Fibroblast of skin of right quadriceps (primary cell): ENCODE measurements around the gene TSPEAR.
A peak's percentile ranks its signal among the peaks of the same experiment; 100 is the strongest.

Experiments
- DNase-seq: peaks from one replicate; pipeline ENCODE4 v3.0.0-alpha.2; 2013

Gene TSPEAR

GRCh38 chr21:44740742-44741141 is 29.4 kb upstream of the TSPEAR start:
- DNase-seq = no peak

DNA sequence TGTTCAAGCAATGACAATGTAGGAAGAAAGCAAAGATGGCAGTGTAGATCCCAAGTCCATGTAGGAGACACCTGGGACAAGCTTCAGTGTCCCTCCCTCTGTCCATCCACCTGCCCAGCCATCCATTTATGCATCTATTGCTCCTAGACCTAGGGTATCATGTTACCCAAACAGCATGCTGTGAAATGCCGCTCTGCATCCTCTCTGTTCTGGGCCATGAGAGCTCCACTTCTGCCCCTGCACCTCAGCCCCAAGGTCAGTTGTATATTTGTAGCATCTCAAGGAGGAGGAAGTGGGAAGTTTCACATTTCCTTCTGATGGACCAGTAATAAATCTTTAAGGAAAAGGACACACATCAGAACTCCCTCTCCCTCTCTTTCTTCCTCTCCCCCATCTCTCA is 27.9 kb upstream of the TSPEAR start:
- no peak for DNase-seq

GRCh38 chr21:44738621-44739020 is 27.2 kb upstream of the TSPEAR start:
- DNase-seq = no peak

DNA sequence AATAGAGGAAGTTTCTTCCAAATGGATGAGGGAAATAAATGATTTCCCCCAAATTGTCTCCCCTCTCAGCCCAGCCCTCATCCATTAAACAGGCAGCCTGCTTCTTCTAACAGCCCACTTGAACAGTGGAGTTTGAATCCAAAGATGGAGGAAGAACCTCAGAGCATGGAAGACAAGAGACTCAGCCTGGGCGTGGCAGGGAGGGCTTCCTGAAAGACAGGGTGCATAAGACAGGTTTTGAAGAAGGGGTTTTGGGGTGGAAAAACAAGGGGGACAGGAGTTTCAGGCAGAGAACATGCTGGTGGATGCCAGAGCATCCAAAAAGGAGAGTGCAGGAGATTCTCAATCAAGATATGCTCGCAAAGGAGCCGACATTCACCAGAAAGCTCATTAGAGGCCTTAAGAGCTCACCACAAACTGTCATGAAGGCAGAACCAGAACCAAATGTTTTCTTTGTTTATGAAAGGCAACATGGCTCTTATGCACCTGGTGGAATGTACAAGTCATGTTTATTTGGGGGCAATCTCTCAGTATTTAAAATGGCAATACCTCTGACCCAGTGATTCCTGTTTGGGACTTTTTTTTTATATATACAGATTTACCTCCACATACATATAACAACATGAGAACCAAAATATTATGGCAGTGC is 26.5 kb upstream of the TSPEAR start:
- peak; percentile 22 for DNase-seq

DNA sequence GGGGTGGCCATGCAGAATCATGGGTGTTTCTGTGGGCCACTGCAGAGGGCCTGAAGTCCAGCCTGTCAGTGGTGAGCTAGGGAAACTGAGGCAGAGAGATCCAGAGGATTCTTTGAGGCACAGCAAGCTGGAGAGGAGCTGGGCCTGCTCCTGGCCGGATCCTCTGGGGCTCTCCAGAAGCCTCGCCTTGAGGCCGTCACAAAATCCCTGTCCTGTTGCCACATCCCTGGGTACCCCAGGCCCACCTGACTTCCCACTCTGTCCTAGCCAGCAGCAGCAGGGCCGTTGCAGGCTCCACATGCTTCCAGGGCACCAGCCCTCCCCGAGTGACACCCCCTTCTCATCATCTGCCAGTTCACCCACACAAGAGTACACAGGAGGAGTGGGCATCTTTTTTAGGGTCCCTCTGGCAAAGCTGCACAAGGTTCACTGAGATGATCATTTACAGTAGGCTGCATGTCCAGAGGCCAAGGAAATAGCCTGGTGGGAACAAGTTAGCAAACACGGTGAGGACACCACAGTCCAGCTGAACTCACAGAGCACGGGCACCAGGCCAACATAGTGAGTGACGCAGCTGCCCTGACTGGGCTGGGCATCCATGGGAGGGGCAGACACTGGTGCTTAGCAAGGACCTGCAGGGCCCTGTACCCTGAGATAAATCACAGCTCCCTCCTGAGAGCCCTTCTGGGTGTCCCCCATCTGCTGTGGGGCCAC is 25.1 kb upstream of the TSPEAR start:
- no peak for DNase-seq

DNA sequence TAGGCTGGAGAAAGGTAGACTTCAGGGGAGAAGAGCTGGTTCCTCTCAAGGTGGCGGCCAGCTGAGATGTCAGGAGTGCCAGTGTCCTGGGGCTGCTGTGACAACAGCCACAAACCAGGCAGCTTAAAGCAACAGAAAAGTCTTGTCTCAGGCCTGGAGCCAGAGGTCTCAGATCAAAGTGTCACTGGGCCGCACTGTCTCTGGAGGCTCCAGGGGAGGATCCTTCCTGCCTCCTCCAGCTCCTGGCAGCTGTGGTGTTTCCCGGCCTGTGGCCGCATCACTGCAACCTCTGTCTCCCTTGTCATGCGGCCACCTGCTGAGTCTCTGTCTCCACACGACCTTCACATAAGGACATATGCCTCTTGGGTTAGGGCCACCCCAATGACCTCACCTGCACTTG is 24.4 kb upstream of the TSPEAR start:
- no peak for DNase-seq

GRCh38 chr21:44734841-44735240 is 23.5 kb upstream of the TSPEAR start:
- no peak for DNase-seq

DNA sequence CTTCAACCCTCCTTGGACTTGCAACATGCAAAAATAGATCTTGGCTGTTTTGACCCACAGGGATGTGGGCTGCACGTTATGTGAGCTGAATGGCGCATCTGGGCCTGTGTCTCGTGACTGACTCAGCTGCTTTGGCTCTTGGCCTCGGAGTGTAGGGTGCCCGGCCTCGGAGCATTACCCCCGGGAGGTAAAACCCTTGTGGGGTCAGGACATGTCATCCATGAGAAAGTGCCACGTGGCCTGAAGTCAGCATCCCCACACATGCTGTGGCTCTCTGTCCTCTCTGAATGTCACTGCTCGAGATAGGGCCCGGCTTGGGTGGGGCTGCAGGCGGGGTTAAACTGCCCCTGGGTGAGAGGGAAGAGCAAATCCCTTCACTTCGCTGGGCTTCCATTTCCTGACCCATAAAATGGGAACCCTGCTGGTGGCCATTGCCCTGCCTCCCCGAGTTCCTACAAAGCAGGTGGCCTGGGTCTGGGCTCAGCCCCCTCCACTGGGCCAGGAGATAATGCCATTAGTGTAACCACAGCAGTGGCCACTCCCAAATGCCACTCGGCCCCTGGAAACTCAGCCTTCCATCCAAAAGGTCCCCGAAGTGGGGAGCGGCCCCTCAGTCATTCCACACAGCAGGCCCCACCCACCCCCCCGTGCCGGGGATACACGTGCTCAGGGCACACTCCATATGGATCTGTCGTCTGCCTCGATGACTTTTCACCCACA is 22.8 kb upstream of the TSPEAR start:
- DNase-seq = no peak

DNA sequence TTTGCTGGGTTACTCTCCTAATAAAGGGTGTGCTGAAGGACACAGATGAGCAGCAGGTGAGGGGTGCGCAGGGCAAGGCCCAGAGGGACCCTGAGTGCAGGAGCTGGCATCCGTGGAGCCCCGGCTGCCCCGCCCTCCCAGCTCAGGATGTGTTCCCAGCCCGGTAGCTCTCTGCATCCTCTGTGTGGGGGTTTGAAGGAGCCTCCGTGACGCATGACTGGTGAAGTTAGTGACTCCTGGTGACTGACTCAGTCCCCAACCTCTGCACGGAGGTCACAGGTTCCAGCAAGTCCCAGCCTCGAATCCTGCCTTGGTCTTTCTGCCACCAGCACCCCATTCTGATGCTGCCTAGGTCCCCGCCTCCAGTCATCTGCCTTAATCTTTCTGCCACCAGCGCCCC is 21.6 kb upstream of the TSPEAR start:
- no peak for DNase-seq

DNA sequence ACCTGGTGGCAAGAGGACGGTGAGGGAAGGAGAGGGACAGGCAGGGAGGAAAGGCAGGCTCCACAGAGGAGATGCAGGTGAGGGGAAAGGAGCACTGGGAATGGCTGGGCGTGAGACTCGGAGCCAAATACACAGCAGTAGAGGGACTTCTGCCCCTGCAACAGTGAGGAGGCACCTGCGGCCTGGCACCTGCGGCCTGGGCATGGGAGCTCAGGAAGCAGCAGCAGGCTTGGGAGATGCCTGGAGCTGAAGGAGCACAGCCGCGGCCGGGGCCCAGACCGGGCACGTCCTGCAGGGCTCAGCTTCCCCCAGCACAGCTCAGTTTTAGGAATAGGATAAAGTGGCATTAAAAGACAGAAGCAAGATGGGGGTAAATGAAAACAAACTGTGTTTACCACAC is 20.9 kb upstream of the TSPEAR start:
- no peak for DNase-seq

DNA sequence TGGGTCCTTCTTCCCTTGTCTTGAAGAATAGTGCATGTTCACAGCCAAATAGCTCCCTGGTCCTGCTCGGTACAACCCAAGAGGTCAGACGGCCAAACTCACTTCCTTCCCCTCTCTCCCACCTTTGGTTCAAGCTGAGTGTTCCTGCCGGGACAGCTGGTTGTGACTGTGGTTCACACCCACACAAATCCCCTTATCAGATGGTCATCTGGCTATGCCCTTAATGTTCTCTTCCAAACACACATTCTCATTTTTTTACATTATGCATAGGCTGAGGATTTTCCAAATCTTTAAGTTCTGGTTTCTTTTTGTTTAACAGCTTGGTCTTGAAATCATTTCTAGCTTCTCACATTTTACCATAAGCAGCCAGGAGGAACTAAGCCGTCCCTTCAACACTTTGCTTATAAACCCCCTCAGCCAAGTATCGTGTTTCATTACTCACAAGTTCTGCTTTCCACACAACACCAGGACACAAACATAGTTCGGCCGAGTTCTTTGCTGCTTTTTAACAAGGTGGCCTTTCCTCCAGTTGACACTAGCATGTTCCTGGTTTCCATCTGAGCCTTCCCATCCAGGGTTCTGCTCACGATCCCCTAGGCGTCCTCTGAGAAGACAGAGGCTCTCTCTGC is 19.7 kb upstream of the TSPEAR start:
- DNase-seq = no peak

GRCh38 chr21:44730028-44730395 is 18.6 kb upstream of the TSPEAR start:
- DNase-seq = no peak

GRCh38 chr21:44729336-44730027 is 18.1 kb upstream of the TSPEAR start:
- no peak for DNase-seq

DNA sequence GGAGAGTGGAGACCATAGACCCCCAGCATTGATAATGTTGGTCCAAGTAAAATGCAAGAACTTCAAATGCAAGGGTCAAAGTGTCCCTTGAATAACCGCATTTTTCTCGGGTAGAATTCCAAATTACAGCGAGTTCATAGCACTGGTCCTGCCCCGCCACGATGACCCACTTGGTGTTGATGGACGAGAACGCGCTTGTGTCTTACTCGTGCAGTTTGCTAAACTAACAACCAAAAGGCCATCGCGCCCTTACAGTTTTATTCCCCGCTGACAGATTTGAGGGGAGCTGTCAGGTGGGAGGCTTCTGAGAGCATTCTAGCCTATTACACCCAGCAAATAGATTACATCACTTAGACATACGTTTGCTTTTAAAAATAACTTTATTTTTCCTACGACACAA is 17.3 kb upstream of the TSPEAR start:
- no peak for DNase-seq

GRCh38 chr21:44727757-44728156 is 16.4 kb upstream of the TSPEAR start:
- DNase-seq = no peak

DNA sequence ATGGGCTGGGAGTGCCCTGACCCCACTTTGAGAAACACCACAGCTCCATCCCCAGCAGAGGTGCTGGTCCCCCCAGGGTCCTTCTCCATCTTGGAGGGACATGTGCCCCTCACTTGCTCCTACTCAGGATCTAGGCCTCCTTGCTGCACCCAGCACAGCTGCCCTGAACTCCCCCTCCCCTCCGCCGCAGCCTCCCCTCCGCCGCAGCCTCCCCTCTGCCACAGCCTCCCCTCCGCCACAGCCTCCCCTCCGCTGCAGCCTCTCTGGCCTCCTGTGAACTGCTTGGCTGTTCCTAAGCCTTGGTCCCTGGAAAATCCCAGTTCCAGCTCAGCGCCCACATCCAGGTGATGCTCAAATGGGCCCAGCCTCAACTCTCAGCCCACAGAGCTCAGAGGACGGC is 15.9 kb upstream of the TSPEAR start:
- DNase-seq = no peak

DNA sequence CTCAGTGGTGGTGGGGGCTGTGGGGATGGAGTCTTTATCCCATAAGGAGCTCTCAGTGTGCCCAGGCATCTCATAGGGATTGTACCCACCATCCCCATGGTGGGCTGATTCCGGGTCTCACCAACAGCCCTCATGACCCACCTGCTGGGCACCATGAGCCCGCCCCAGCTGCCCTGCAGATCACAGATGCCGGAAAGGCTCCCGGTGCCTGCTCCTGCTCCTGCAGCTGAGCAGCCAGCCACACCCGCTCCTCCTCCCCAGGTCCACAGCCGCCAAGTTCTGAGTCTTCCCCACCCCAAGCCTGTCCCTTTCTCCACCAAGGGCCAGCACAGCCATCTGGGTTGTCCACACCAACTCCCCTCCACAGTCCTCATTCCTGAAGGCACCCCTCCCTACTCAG is 15.5 kb upstream of the TSPEAR start:
- DNase-seq = no peak

GRCh38 chr21:44724926-44725325 is 13.6 kb upstream of the TSPEAR start:
- DNase-seq = no peak

DNA sequence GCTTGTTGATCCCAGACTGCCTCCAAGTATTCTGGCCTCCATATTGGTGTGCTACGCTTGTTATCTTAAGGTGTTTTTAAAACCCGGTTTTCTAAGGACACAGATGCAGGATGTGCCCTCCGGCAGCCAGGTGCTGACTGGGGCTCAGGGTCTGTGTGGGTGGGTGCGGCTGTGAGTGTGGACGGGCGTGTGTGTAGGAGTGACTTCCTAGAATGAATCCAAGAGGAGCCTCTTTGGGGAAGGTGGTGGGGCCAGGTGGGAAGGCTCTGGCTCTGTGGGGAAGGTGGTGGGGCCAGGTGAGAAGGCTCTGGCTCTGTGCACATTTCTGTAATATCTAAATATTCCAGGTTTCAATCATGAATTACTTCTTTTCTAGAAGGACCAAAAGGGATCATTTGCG is 12.8 kb upstream of the TSPEAR start:
- DNase-seq = no peak

DNA sequence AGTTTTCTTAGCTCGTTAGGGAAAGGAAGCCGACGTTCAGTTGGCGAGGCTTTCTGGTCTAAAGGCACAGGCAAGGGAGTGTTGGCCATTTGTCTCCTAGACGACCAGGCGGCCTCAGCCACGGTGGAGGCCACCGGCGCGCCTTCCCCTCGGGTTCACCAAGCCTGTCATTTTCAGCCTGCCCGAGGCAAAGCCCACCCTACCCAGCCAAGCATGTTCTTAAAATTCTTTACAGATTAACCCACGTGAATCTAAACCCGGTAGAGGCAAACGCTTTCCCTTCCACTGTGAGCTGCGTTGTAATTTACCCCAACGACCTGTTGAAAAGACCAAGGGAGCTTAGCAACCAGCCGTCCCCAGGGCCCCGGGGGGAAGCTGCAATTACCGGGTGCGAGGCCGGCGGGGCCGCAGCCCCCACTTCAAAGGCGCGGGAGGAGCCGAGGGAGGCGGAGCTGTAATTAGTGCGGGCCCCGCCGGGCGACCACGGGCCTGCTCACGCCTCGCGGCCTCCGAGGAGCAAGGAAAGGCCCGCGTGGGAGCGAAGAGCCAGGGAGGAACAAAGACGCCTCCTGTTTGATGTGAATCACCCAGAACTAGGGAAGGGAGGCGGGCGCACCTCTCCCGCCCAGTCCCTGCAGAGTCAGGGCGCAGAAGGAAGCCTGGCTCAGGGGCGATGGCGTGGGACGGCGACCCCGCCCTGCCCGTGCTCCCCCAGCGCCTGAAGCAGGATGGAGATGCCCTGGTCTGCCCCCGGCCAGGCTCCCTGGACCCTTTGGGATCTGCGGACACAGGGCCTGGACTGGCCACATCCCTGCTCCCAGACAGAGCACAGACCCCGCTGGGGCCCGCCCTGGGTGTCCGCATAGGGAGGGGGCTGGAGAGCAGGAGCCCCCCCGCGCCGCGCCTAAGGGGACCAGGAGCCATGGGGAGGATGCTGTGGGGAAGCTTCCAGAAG is 12.1 kb upstream of the TSPEAR start:
- DNase-seq = no peak

DNA sequence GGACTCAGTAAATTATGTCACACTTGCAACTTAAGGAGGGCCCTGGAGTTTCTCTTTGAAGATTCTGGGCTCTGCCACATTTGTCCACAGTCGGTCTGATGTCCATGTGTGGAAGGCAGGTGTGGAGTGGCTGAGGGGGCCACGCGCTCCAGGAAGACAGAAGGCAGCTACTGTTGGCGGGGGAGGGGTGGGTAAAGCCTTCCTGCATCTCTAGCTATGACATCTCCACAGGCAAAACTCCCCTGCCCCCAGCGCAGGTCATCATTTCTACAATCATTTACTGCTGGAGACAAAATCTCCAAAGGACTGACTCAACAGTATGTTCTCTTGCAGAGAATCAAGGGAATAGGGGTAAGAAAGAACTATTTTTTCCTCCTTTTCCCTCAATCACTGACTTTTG is 11.4 kb upstream of the TSPEAR start:
- no peak for DNase-seq

DNA sequence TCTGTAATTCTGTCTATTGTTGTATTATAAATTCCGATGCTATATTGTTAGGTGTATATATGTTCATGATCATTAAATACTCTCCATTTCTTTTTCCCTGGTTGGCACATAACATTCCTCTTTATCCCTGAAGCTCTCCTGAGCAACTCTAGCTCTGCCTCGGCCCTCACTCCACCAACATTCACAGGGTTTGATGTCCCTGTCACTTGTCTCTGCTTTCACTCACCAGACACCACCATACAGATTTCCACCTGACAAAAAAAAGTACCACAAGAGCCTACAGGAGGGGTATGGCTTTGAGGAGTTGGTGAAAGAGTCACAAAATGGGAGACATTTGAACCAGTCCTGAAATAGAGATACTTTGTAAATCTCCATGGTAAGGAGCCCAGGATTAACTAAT is 8.8 kb upstream of the TSPEAR start:
- no peak for DNase-seq
